ENCODE data around the gene SCGB3A1. TPM values are rescaled to one million over a fixed set of nuclear protein-coding genes. Genes with fewer than 3 reads are reported as not detected.

The SCGB3A1 gene
- total RNA-seq, 1 donor from 2014 or later, result not detected

DNA sequence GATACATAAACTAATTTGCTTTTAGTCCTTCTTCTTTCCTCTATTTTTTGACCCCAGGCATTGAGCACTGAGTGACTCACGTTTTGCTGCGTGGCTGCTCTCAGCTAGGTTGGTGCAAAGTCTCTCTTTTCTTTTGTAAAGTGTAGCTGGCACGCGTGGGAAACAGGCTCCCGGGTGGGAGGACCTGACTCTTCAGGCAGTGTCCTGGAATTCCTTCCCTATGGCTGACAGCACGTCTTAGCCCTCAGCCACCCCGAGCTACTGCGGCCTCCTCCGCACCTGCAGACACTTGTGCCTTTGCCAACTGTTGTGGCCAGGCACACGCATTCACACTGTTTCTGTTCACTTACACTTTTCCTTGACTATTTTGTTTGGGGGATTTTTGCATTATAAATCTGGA lies 877 bp upstream of the SCGB3A1 start:
- TF ChIP-seq, protein P1, sequence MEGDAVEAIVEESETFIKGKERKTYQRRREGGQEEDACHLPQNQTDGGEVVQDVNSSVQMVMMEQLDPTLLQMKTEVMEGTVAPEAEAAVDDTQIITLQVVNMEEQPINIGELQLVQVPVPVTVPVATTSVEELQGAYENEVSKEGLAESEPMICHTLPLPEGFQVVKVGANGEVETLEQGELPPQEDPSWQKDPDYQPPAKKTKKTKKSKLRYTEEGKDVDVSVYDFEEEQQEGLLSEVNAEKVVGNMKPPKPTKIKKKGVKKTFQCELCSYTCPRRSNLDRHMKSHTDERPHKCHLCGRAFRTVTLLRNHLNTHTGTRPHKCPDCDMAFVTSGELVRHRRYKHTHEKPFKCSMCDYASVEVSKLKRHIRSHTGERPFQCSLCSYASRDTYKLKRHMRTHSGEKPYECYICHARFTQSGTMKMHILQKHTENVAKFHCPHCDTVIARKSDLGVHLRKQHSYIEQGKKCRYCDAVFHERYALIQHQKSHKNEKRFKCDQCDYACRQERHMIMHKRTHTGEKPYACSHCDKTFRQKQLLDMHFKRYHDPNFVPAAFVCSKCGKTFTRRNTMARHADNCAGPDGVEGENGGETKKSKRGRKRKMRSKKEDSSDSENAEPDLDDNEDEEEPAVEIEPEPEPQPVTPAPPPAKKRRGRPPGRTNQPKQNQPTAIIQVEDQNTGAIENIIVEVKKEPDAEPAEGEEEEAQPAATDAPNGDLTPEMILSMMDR (IDR thresholded peaks at IDR 0.05; ENCODE audit: partially characterized antibody, unreplicated experiment), result no peak
- Mint-ChIP-seq H3K27ac (ENCODE audit: unreplicated experiment) (peak overlapping the region; percentile 14), H3K9me3 (ENCODE audit: unreplicated experiment) (peaks cover 2% of the 10 kb centered on the region), H3K27me3 (ENCODE audit: unreplicated experiment) (peaks cover 28% of the 10 kb centered on the region), H3K36me3 (ENCODE audit: unreplicated experiment) (no peaks in the 10 kb centered on the region), H3K4me3 (ENCODE audit: unreplicated experiment) (peak overlapping the region; percentile 79), H3K4me1 (ENCODE audit: low read depth, unreplicated experiment) (no peaks in the 10 kb centered on the region)
- DNase-seq, result no peak

DNA sequence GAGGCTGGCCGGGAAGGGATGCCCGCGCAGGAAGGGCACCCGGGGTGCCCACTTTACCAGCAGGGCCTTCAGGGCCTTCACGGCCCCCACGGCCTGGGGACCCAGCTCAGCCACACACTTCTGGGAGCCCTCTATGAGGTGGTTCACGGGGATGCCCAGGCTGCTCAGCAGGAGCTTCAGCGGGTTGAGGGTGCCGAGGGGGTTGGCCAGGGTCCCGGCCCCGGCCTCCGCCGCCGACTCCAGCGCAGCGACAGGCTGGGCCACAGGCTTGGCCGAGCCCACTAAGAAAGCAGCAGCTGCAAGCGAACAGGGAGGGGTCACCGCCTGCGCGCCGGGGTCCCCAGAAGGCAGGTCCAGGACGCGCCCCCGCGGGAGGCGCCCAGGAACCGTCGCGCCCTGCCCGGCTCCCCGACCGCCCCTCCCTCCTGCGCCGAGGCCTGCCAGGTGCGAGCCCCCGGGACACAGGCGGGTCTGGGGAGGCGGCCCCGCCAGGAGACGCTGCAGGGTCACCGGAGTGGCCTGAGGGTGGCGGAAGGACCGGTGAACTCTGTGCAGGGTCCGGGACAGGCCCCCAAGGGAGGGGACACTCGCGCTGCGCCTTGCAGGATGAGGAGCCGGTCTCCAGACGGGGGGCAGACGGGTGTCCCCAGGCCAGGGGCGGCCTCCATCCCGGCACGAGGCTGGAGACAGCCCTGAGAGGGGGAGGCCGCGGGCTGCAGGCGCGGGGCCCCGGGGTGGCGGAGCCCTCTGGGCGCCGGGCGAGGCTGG lies 572 bp downstream of the SCGB3A1 start:
- TF ChIP-seq, protein P1 (IDR thresholded peaks at IDR 0.05; ENCODE audit: partially characterized antibody, unreplicated experiment), result peak; percentile 5
- H3K36me3 Mint-ChIP-seq (ENCODE audit: unreplicated experiment), result peaks cover 5% of the 10 kb centered on the region
- no peaks in the 10 kb centered on the region for H3K4me1 Mint-ChIP-seq (ENCODE audit: low read depth, unreplicated experiment)
- DNase-seq, result no peak
- no peak overlapping the region for H3K27ac Mint-ChIP-seq (ENCODE audit: unreplicated experiment)
- peaks cover 30% of the 10 kb centered on the region for H3K27me3 Mint-ChIP-seq (ENCODE audit: unreplicated experiment)
- peaks cover 2% of the 10 kb centered on the region for H3K9me3 Mint-ChIP-seq (ENCODE audit: unreplicated experiment)
- no peak overlapping the region for H3K4me3 Mint-ChIP-seq (ENCODE audit: unreplicated experiment)

DNA sequence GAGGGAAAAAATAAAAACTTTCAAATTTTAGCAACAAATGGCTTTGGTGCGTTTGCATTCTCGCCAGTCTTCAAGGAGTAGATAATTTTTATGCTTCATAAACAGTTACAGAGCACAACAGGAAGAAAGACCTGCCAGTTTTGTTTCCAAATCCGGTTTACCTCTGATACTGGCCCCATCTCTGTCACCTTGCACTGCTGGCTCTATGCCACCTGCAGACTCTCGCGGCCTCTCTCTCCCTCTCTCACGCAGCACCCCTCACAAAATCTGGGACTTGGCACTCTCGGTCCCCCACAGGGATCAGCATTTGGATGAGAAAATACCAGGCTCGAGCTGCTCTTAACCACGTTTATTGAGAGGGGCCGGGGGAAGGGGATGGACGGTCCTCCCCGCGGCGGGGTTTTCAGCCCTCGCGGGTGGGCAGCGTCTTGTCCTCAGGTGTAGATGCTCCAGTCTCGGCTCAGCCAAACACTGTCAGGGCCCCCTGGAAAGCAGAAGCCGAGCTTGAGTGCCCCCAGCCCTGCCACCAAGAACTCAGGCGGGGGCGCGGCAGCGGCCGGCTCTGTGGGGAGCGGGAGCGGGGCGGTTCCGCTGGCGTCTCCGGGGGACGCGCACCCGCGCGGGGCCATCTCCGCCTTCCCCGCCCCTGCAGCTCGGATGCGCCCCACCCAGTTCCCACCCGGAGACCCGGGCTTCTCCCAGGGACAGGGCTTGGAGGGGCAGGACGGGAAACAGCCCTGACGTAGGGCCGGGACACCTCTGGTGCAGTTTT lies 1.3 kb downstream of the SCGB3A1 start:
- Mint-ChIP-seq H3K9me3 (ENCODE audit: unreplicated experiment) (peaks cover 2% of the 10 kb centered on the region), H3K4me1 (ENCODE audit: low read depth, unreplicated experiment) (no peaks in the 10 kb centered on the region), H3K36me3 (ENCODE audit: unreplicated experiment) (peaks cover 7% of the 10 kb centered on the region), H3K27ac (ENCODE audit: unreplicated experiment) (peak overlapping the region; percentile 12), H3K4me3 (ENCODE audit: unreplicated experiment) (peak overlapping the region; percentile 71), H3K27me3 (ENCODE audit: unreplicated experiment) (peaks cover 30% of the 10 kb centered on the region)
- DNase-seq, result no peak
- TF ChIP-seq, protein P1 (IDR thresholded peaks at IDR 0.05; ENCODE audit: partially characterized antibody, unreplicated experiment), result no peak

DNA sequence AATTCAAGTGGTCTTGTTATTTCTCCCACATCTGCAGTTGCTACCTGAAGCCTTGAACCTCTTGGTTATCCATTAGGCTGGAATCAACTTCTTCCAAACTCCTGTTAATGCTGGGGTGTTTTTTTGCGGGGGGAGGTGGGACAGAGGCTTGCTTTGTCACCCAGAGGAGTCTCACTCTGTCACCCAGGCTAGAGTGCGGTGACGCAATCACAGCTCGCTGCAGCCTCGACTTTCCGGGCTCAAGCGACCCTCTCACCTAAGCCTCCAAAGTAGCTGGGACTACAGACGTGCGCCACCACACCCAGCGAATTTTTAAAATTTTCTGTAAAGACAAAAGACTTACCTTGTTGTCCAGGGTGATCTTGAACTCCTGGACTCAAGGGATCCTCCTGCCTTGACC lies 4.4 kb downstream of the SCGB3A1 start:
- peaks cover 16% of the 10 kb centered on the region for H3K27me3 Mint-ChIP-seq (ENCODE audit: unreplicated experiment)

More for the DNA sequence above, 4.4 kb downstream of the SCGB3A1 start:
- Mint-ChIP-seq H3K4me3 (ENCODE audit: unreplicated experiment) (no peak overlapping the region), H3K36me3 (ENCODE audit: unreplicated experiment) (peaks cover 21% of the 10 kb centered on the region), H3K4me1 (ENCODE audit: low read depth, unreplicated experiment) (no peaks in the 10 kb centered on the region), H3K27ac (ENCODE audit: unreplicated experiment) (no peak overlapping the region), H3K9me3 (ENCODE audit: unreplicated experiment) (peaks cover 4% of the 10 kb centered on the region)
- no peak for DNase-seq
- TF ChIP-seq, protein P1 (IDR thresholded peaks at IDR 0.05; ENCODE audit: partially characterized antibody, unreplicated experiment), result no peak
